IMR-90 (cell line): ENCODE results near the gene TRPM6. TPM values are rescaled to one million over a fixed set of nuclear protein-coding genes. Genes with fewer than 3 reads are reported as not detected.

Experiments
- ATAC-seq: fragments of 200-7000 bp; cut with Tn5 transposase; 2 replicates; pipeline ENCODE4 v1.9.1; 2020; ENCODE audit warnings: low read depth, mild to moderate bottlenecking, moderate library complexity
- BruUV-seq: library from RNA; stranded (reverse); fragments of 400-500 nt; replicated peaks from 2 replicates; lab custom pipeline; 2021; lab: Mats Ljungman, UMichigan
- CTCF ChIA-PET: fragments of 300-600 bp; formaldehyde crosslinking; extraction: SDS; loops from one replicate; lab custom pipeline; 2021; ENCODE audit warnings: antibody characterized with exemption; lab: Yijun Ruan, JAX
- POLR2A ChIA-PET: fragments of 300-600 bp; sonication (Branson Sonifier 250); formaldehyde crosslinking; loops from one replicate; lab custom pipeline; 2022; ENCODE audit warnings: antibody characterized with exemption; ENCODE audit not compliant: unreplicated experiment; lab: Charles Lee
- DNase-seq: peaks from one replicate; pipeline ENCODE4 v3.0.0; 2013
- H2AFZ ChIP-seq: replicated peaks from 2 replicates; pipeline ENCODE3; 2013; ENCODE audit warnings: low read length, mild to moderate bottlenecking; ENCODE audit not compliant: poor library complexity
- H2AK5ac ChIP-seq: 2 replicates; pipeline ENCODE4 v1.6.1; 2013; ENCODE audit warnings: low read depth, low read length, inconsistent platforms
- H2AK9ac ChIP-seq: replicated peaks from 2 replicates; pipeline ENCODE3; 2013; ENCODE audit warnings: mild to moderate bottlenecking, low read depth, low read length, moderate library complexity; ENCODE audit not compliant: poor library complexity
- H2BK120ac ChIP-seq: 2 replicates; pipeline ENCODE4 v1.6.1; 2013; ENCODE audit warnings: low read depth, low read length, inconsistent platforms
- H2BK15ac ChIP-seq: 3 replicates; pipeline ENCODE4 v1.6.1; 2013; ENCODE audit warnings: low read depth, low read length, inconsistent platforms
- H2BK20ac ChIP-seq: 2 replicates; pipeline ENCODE4 v1.6.1; 2013; ENCODE audit warnings: low read depth, mild to moderate bottlenecking, inconsistent platforms, low read length, moderate library complexity
- H2BK5ac ChIP-seq: 2 replicates; pipeline ENCODE4 v1.6.1; 2013; ENCODE audit warnings: mild to moderate bottlenecking, low read depth, low read length, inconsistent platforms; ENCODE audit not compliant: poor library complexity, severe bottlenecking
- H3K14ac ChIP-seq: replicated peaks from 2 replicates; pipeline ENCODE4 v1.6.1; 2013; ENCODE audit warnings: low read depth, low read length, inconsistent platforms
- H3K18ac ChIP-seq: 2 replicates; pipeline ENCODE4 v1.6.1; 2013; ENCODE audit warnings: low read depth, low read length, control low read depth
- H3K23ac ChIP-seq: 2 replicates; pipeline ENCODE4 v1.6.1; 2013; ENCODE audit warnings: low read depth, low read length, inconsistent platforms
- H3K27ac ChIP-seq: 2 replicates; pipeline ENCODE4 v1.5.1; 2013; ENCODE audit warnings: mild to moderate bottlenecking, control low read depth, low read length; ENCODE audit not compliant: insufficient read depth
- H3K27me3 ChIP-seq: 2 replicates; pipeline ENCODE4 v1.6.1; 2013; ENCODE audit warnings: low read length; ENCODE audit not compliant: control insufficient read depth, insufficient read depth
- H3K36me3 ChIP-seq: 2 replicates; pipeline ENCODE4 v1.6.1; 2013; ENCODE audit warnings: low read length, mixed read lengths; ENCODE audit not compliant: control insufficient read depth, insufficient read depth
- H3K4ac ChIP-seq: 2 replicates; pipeline ENCODE4 v1.6.1; 2013; ENCODE audit warnings: low read depth, low read length, inconsistent platforms
- H3K4me1 ChIP-seq: 2 replicates; pipeline ENCODE4 v1.6.1; 2013; ENCODE audit warnings: low read length, mixed read lengths; ENCODE audit not compliant: control insufficient read depth, insufficient read depth
- H3K4me2 ChIP-seq: 2 replicates; pipeline ENCODE4 v1.6.1; 2013; ENCODE audit warnings: low read depth, mild to moderate bottlenecking, control low read depth, low read length, moderate library complexity
- H3K4me3 ChIP-seq: 2 replicates; pipeline ENCODE4 v1.5.1; 2013; ENCODE audit warnings: low read depth, mild to moderate bottlenecking, control low read depth, low read length, moderate library complexity; ENCODE audit not compliant: insufficient read depth
- H3K56ac ChIP-seq: 2 replicates; pipeline ENCODE4 v1.6.1; 2013; ENCODE audit warnings: low read length, inconsistent platforms; ENCODE audit not compliant: insufficient read depth; ENCODE audit errors: extremely low read depth
- H3K79me1 ChIP-seq, 2 experiments: 2 replicates each; pipeline ENCODE4 v1.6.1; 2013; ENCODE audit warnings: low read length in 2 of 2, inconsistent platforms in 1 of 2, low read depth in 1 of 2
- H3K9ac ChIP-seq: 2 replicates; pipeline ENCODE4 v1.6.1; 2013; ENCODE audit warnings: low read depth, low read length, control low read depth
- H3K9me1 ChIP-seq: 2 replicates; pipeline ENCODE4 v1.6.1; 2013; ENCODE audit warnings: low read length, inconsistent platforms; ENCODE audit not compliant: insufficient read depth
- H3K9me3 ChIP-seq: 2 replicates; pipeline ENCODE4 v1.6.1; 2013; ENCODE audit warnings: low read length; ENCODE audit not compliant: control insufficient read depth, insufficient read depth
- H4K20me1 ChIP-seq: 2 replicates; pipeline ENCODE4 v1.6.1; 2013; ENCODE audit warnings: low read length, inconsistent platforms; ENCODE audit not compliant: insufficient read depth
- H4K5ac ChIP-seq: 2 replicates; pipeline ENCODE4 v1.6.1; 2013; ENCODE audit warnings: mild to moderate bottlenecking, low read depth, low read length, control low read depth
- H4K8ac ChIP-seq, 2 experiments: 2 replicates each; pipeline ENCODE4 v1.6.1; 2013; ENCODE audit warnings: low read depth in 2 of 2, low read length in 2 of 2, control low read depth in 1 of 2, inconsistent platforms in 1 of 2
- H4K91ac ChIP-seq: 2 replicates; pipeline ENCODE4 v1.6.1; 2013; ENCODE audit warnings: low read depth, low read length, inconsistent platforms; ENCODE audit not compliant: insufficient read depth
- BHLHE40 ChIP-seq: fragments of 150-350 bp; IDR thresholded peaks from 2 replicates; pipeline ENCODE4 v1.6.1; 2016; ENCODE audit warnings: mild to moderate bottlenecking, low read depth, low read length
- CEBPB ChIP-seq: IDR thresholded peaks from 2 replicates; pipeline ENCODE4 v1.6.1; 2012; ENCODE audit warnings: low read depth, low read length, improper control_type of control experiment
- CHD1 ChIP-seq: IDR thresholded peaks from 2 replicates; pipeline ENCODE4 v1.6.1; 2012; ENCODE audit warnings: low read depth, low read length, improper control_type of control experiment
- CTCF ChIP-seq: conservative IDR thresholded peaks from 2 replicates; pipeline ENCODE4 v1.5.1; 2012; ENCODE audit warnings: mild to moderate bottlenecking, low read depth, low read length, improper control_type of control experiment
- ELK1 ChIP-seq: fragments of 150-350 bp; IDR thresholded peaks from 2 replicates; pipeline ENCODE4 v1.6.1; 2016; ENCODE audit warnings: low read depth, mild to moderate bottlenecking, low read length, moderate library complexity, borderline replicate concordance
- FOS ChIP-seq: fragments of 150-350 bp; IDR thresholded peaks from 2 replicates; pipeline ENCODE4 v1.6.1; 2016; ENCODE audit warnings: low read depth, low read length
- MAFK ChIP-seq: IDR thresholded peaks from 2 replicates; pipeline ENCODE4 v1.6.1; 2012; ENCODE audit warnings: low read depth, low read length, improper control_type of control experiment
- MAZ ChIP-seq: IDR thresholded peaks from 2 replicates; pipeline ENCODE4 v1.6.1; 2012; ENCODE audit warnings: low read depth, mild to moderate bottlenecking, low read length, improper control_type of control experiment, moderate library complexity, borderline replicate concordance
- MXI1 ChIP-seq: IDR thresholded peaks from 2 replicates; pipeline ENCODE4 v1.6.1; 2012; ENCODE audit warnings: low read depth, mild to moderate bottlenecking, low read length, moderate library complexity, borderline replicate concordance
- NFE2L2 ChIP-seq: fragments of 150-350 bp; IDR thresholded peaks from 2 replicates; pipeline ENCODE4 v1.6.1; 2016; ENCODE audit warnings: low read depth, mild to moderate bottlenecking, low read length
- POLR2A ChIP-seq: IDR thresholded peaks from 2 replicates; pipeline ENCODE4 v1.6.1; 2012; ENCODE audit warnings: mild to moderate bottlenecking, low read depth, low read length
- RAD21 ChIP-seq: IDR thresholded peaks from 2 replicates; pipeline ENCODE4 v1.6.1; 2012; ENCODE audit warnings: low read length, improper control_type of control experiment
- RCOR1 ChIP-seq: IDR thresholded peaks from 2 replicates; pipeline ENCODE4 v1.6.1; 2012; ENCODE audit warnings: mild to moderate bottlenecking, low read length, improper control_type of control experiment; ENCODE audit not compliant: insufficient replicate concordance
- RFX5 ChIP-seq: IDR thresholded peaks from 2 replicates; pipeline ENCODE4 v1.8.0; 2012; ENCODE audit warnings: low read depth, mild to moderate bottlenecking, low read length, moderate library complexity
- SMC3 ChIP-seq: fragments of 150-350 bp; IDR thresholded peaks from 2 replicates; pipeline ENCODE4 v1.6.1; 2016; ENCODE audit warnings: low read depth, mild to moderate bottlenecking, antibody characterized with exemption, low read length, moderate library complexity
- USF2 ChIP-seq: fragments of 150-350 bp; IDR thresholded peaks from 2 replicates; pipeline ENCODE4 v1.6.1; 2017; ENCODE audit warnings: mild to moderate bottlenecking, antibody characterized with exemption, low read length, low read depth
- WGBS, 2 experiments: methylation state at CpG; one replicate each; pipeline versions ENCODE4 v1.1.5 to v1.1.7; 2013; ENCODE audit warnings: missing lambda C conversion rate in 2 of 2; ENCODE audit not compliant: insufficient read length in 1 of 2; ENCODE audit errors: extremely low coverage in 2 of 2; 5-methylcytosine and 5-hydroxymethylcytosine counted together
- dilution Hi-C: fragments of 300-500 bp; cut with HindIII; formaldehyde crosslinking; loops from one replicate; pipeline ENCODE4 v1.14.3; 2018; ENCODE audit warnings: low sequenced_read_pairs; ENCODE audit not compliant: unreplicated experiment
- in situ Hi-C: fragments of 300-500 bp; cut with MboI; formaldehyde crosslinking; loops from 3 replicates; pipeline ENCODE4 v1.14.3; 2019; ENCODE audit warnings: low sequenced_read_pairs, inconsistent platforms, mixed read lengths
- intact Hi-C: fragments of 100-400 bp; cut with micrococcal nuclease; formaldehyde crosslinking; loops from 2 replicates; pipeline ENCODE4 v1.10.0; 2022
- polyA plus RNA-seq, 3 experiments: library from polyadenylated mRNA; depleted of rRNA; stranded (reverse); fragments of >200 nt; gene quantifications; 2 replicates each; pipeline ENCODE4 v1.2.3, GENCODE V29; 2012; ENCODE audit warnings: low replicate concordance in 1 of 3
- total RNA-seq: library from RNA; depleted of rRNA; stranded (reverse); fragments of >200 nt; gene quantifications from 2 replicates; pipeline ENCODE4 v1.2.3, GENCODE V29; 2012

TRPM6 gene
- total and polyA plus RNA-seq, 2 of the 4 experiments (the other 2 are of a cell fraction), result under 0.01 to 0.02 TPM

GRCh38 chr9:74887981-74888370 is 255 bp upstream of the TRPM6 start:
- H2AK5ac ChIP-seq, result no peak overlapping the region
- H3K9me1 ChIP-seq, result no peaks in the 10 kb centered on the region
- in situ Hi-C loops, result no loop called here
- BruUV-seq, result no TSS peak
- no peak overlapping the region for H4K91ac ChIP-seq
- H3K27ac ChIP-seq, result no peak overlapping the region
- ATAC-seq, result no peak
- no peak overlapping the region for H3K14ac ChIP-seq
- no peak overlapping the region for H4K5ac ChIP-seq
- no peak for TF ChIP-seq NFE2L2
- no peak for TF ChIP-seq POLR2A
- TF ChIP-seq FOS, result no peak
- no peak for TF ChIP-seq CHD1
- TF ChIP-seq RFX5, result no peak
- TF ChIP-seq CEBPB, result no peak
- TF ChIP-seq MAZ, result no peak
- TF ChIP-seq BHLHE40, result no peak
- TF ChIP-seq RAD21, result no peak
- no peak for TF ChIP-seq ELK1
- no peak for TF ChIP-seq MAFK
- TF ChIP-seq CTCF, result no peak
- no peak for TF ChIP-seq RCOR1
- no peak for TF ChIP-seq USF2
- no peak for TF ChIP-seq SMC3
- no peak for TF ChIP-seq MXI1
- no peak overlapping the region for H2AFZ ChIP-seq
- no peak overlapping the region for H2BK5ac ChIP-seq
- H3K27me3 ChIP-seq, result no peaks in the 10 kb centered on the region; the same call in none of the 2 replicates
- no peaks in the 10 kb centered on the region for H4K20me1 ChIP-seq
- H2AK9ac ChIP-seq, result no peak overlapping the region
- H2BK120ac ChIP-seq, result no peak overlapping the region
- no peaks in the 10 kb centered on the region for H3K36me3 ChIP-seq
- H3K4ac ChIP-seq, result no peak overlapping the region
- intact Hi-C loops, result loop anchor here (10.0 kb wide), 1 partner anchor 187 kb away; no protein-coding TSS in a partner anchor
- no peak overlapping the region for H3K4me3 ChIP-seq
- H3K9me3 ChIP-seq, result no peaks in the 10 kb centered on the region
- no peak overlapping the region for H2BK15ac ChIP-seq
- no peak overlapping the region for H3K23ac ChIP-seq
- H4K8ac ChIP-seq, result no peak overlapping the region
- H3K9ac ChIP-seq, result no peak overlapping the region
- POLR2A ChIA-PET, result no interaction called here
- WGBS, 2 experiments, result no CpG with 5 or more reads among the region's 4 CpGs
- no peak overlapping the region for H2BK20ac ChIP-seq
- CTCF ChIA-PET, result no interaction called here
- H3K79me1 ChIP-seq, result no peaks in the 10 kb centered on the region
- H3K18ac ChIP-seq, result no peak overlapping the region
- DNase-seq, result no peak
- H3K4me2 ChIP-seq, result no peak overlapping the region
- H3K56ac ChIP-seq, result no peak overlapping the region
- H3K4me1 ChIP-seq, result no peaks in the 10 kb centered on the region
- dilution Hi-C loops, result no loop called here
